GM19043 (cell line): Measurements from ENCODE around the gene CSTB.

Experiments used
- ATAC-seq: cut with Tn5 transposase; IDR thresholded peaks from one replicate; pipeline ENCODE4 v1.9.1; 2021; ENCODE audit warnings: low read depth; ENCODE audit not compliant: unreplicated experiment

The CSTB gene

GRCh38 chr21:43811262-43812105 lies 35.4 kb upstream of the CSTB start:
- no peak for ATAC-seq

- peak; percentile 69 for ATAC-seq
Observed at GRCh38 chr21:43810505-43811261, 34.6 kb upstream of the CSTB start.

GRCh38 chr21:43809853-43810504 lies 33.9 kb upstream of the CSTB start:
- no peak for ATAC-seq

GRCh38 chr21:43809346-43809799 lies 33.3 kb upstream of the CSTB start:
- ATAC-seq, result no peak

GRCh38 chr21:43808832-43809251 lies 32.7 kb upstream of the CSTB start:
- ATAC-seq, result no peak

GRCh38 chr21:43808367-43808766 lies 32.3 kb upstream of the CSTB start:
- ATAC-seq, result no peak

GRCh38 chr21:43806017-43806710 lies 30.1 kb upstream of the CSTB start:
- no peak for ATAC-seq

- ATAC-seq, result peak; percentile 87
Observed at GRCh38 chr21:43805275-43805800, 29.2 kb upstream of the CSTB start.

- no peak for ATAC-seq
Observed at GRCh38 chr21:43803558-43804300, 27.6 kb upstream of the CSTB start.

- no peak for ATAC-seq
Observed at GRCh38 chr21:43802713-43803313, 26.7 kb upstream of the CSTB start.

GRCh38 chr21:43801006-43801783 lies 25.1 kb upstream of the CSTB start:
- ATAC-seq, result no peak

GRCh38 chr21:43800566-43800965 lies 24.5 kb upstream of the CSTB start:
- ATAC-seq, result no peak

GRCh38 chr21:43800124-43800523 lies 24.0 kb upstream of the CSTB start:
- no peak for ATAC-seq

GRCh38 chr21:43799301-43799840 lies 23.3 kb upstream of the CSTB start:
- no peak for ATAC-seq

- no peak for ATAC-seq
Observed at GRCh38 chr21:43797925-43798715, 22.0 kb upstream of the CSTB start.

GRCh38 chr21:43797415-43797814 lies 21.3 kb upstream of the CSTB start:
- ATAC-seq, result no peak

GRCh38 chr21:43794857-43795256 lies 18.7 kb upstream of the CSTB start:
- ATAC-seq, result no peak
